Left kidney (tissue), 1 donor: ENCODE measurements around the gene TOP3B. TPM values are rescaled to one million over a fixed set of nuclear protein-coding genes. Genes with fewer than 3 reads are reported as not detected.

Experiments
- polyA plus RNA-seq: library from polyadenylated mRNA; unstranded; fragments of 120-200 nt; gene quantifications from one replicate; pipeline ENCODE4 v1.2.1, GENCODE V29; 2013; ENCODE audit not compliant: insufficient read length

Gene TOP3B
- polyA plus RNA-seq, 1 donor: 40.5 TPM

Other genes starting within 250 kb of the TOP3B start
- gene YPEL1, start 247.0 kb downstream of the TOP3B start, polyA plus RNA-seq: 20.9 TPM
- 142 TPM for gene MAPK1, start 115.1 kb downstream of the TOP3B start, polyA plus RNA-seq
- gene PPM1F, start 29.9 kb downstream of the TOP3B start, polyA plus RNA-seq: 39.2 TPM